NCI-H1436 (cell line): ENCODE measurements around the gene CDH20.

Source experiments
- DNase-seq: peaks from one replicate; lab custom pipeline; 2025; lab: John Stamatoyannopoulos, UW

CDH20 gene

GRCh38 chr18:61575419-61575818, 242.2 kb downstream of the CDH20 start:
- no peak for DNase-seq

GRCh38 chr18:61578846-61579245, 245.6 kb downstream of the CDH20 start:
- no peak for DNase-seq

GRCh38 chr18:61579581-61579980, 246.4 kb downstream of the CDH20 start:
- no peak for DNase-seq

DNA sequence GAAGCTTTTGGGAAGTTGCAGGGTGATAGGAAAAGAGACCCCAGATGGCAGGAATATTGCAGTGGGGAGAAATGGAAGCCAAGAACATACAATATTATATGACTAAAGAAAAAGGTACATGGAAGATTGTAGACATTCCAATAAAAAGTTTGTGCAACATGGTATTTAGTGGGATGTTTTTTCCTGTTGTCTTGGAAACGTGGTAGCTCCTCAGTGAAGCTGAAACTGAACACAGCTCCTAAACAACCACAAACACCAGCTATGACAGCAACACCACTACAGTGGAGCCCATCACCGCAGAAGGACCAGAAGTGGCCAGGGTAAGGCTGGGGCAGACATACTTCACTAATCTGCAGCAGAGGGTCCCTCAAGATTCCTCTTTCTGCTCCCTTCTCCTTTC, 246.8 kb downstream of the CDH20 start:
- DNase-seq: no peak

- DNase-seq: peak; percentile 75
Measured at GRCh38 chr18:61581578-61582201, 248.5 kb downstream of the CDH20 start.

DNA sequence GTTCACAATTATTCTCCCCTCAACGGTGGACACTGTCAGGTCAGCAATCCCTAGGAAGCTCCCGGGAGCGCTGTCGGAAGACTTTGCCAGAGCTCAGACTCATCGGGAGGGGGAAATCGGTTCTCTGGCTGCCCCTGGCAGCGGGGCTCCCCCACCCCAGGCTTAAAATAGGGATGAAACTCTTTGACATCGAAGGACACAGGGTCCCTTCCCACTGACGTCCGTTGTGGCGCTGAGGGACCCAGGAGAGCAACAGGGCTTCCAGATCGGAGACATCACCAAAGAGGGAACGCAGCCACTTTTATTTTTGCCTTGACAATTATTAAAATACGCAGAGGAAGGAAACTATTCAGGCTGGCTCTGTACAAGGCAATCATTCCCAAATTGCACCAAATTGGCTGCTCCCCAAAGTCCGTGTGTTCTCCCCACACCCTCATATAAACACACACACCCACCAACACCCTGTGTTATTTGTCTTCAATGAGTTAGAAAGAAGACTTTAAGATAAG, 249.0 kb downstream of the CDH20 start:
- no peak for DNase-seq

GRCh38 chr18:61583548-61583947, 250.3 kb downstream of the CDH20 start:
- DNase-seq: no peak

DNA sequence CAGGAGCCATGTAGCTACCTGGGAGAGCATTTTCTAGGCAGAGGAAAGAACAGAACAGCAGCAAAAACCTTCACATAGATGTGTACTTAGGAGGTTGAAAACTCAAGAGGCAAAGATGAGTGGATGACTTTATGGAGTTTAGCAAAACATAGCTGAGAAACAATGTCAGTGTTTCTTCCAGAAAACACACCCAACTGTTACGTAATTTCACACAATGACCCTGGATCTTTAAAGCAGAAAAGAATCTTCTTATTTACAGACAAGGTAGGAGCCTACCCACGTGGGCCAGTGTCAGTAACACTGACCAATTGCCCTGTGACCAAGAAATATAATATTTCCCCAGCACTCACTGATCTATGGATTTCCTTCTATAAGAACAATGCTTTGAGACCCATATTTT, 254.6 kb downstream of the CDH20 start:
- DNase-seq: no peak

- no peak for DNase-seq
Measured at GRCh38 chr18:61589053-61589723, 256.0 kb downstream of the CDH20 start.

- no peak for DNase-seq
Measured at GRCh38 chr18:61589724-61590065, 256.5 kb downstream of the CDH20 start.

DNA sequence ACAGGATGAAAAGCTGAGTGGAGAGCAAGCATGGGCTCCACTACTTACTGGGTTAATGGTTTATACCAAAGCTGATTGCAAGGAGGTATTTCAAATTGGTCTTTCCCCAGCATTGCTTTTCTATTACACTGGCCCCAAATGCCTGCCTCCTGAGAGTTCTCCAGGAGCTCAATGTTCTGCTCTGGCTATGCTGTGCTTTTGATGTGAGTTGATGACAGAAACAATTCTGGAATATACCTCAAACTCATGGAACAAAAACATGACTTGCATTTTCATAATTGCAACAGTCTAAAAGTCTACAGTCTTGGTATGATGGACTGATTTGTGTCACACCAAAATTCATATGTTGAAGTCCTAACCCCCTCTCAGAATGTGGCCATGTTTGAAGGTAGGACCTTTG, 258.0 kb downstream of the CDH20 start:
- DNase-seq: no peak

- no peak for DNase-seq
Measured at GRCh38 chr18:61595615-61596251, 262.5 kb downstream of the CDH20 start.

DNA sequence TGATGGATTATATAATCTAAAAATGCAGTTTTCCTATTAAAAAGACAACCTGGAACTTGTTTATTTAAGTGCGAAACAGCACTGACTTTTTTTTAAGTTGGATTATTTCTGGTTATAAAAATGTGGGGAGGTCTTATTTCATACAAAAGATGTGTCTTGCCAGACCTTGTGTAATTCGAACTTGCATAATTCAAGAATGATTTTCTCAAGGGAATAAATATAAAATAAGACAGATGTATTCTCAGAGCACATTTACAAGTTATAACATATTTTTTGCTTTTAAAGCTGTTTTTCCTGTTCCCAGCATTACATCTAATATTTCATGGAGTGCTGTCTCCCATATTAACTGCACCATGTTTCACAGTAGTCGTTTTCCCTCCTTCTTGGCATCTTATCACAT, 263.1 kb downstream of the CDH20 start:
- no peak for DNase-seq

GRCh38 chr18:61597316-61597715, 264.1 kb downstream of the CDH20 start:
- DNase-seq: no peak

GRCh38 chr18:61600422-61600821, 267.2 kb downstream of the CDH20 start:
- DNase-seq: no peak

DNA sequence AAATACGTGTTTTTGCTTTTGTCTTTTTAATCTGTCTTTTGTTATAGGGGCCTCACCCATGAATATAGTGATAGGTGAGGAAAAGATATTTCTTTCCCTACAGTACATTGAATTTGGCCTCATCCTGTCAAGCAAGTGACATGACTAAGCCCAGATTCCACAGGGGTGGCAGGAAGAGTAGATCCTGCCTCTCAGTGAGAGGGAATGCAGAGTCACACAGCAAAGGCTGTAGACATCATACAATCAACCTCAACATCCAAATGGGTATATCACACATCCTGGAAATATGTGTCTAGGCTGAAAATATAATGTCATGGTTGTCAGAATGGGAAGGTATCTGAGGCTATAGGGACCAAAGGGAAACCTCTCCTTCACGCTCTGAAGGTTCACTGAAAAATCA, 269.6 kb downstream of the CDH20 start:
- DNase-seq: no peak
